Measurements from ENCODE around the gene ALOX12B. TPM values are rescaled to one million over a fixed set of nuclear protein-coding genes. Genes with fewer than 3 reads are reported as not detected.
"Not testable (repeated sequence)": the region's sequence is repeated elsewhere in the genome, so short reads cannot be mapped to it uniquely, and the experiment has no call there.

ALOX12B gene
- total RNA-seq, 1 donor from 2014 or later, result 1.4 TPM

DNA sequence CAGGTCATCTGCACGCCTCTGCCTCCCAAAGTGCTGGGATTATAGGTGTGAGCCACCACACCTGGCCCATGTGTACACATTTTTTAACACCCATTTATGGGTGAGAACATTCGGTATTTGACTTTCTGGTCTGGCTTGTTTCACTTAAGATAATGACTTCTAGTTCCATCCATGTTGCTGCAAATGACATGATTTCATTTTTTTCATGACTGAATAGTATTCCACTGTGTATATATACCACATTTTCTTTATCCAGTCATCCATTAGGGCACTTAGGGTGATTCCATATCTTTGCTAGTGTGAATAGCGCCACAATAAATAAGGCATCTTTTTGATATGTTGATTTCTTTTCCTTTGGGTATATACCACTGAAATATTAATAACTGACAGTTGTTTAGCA lies 5.6 kb downstream of the ALOX12B start:
- no peak for DNase-seq

- no peak for DNase-seq
Measured at GRCh38 chr17:8080799-8081219, 6.7 kb downstream of the ALOX12B start.

- no peak for DNase-seq
Measured at GRCh38 chr17:8080208-8080798, 7.2 kb downstream of the ALOX12B start.

DNA sequence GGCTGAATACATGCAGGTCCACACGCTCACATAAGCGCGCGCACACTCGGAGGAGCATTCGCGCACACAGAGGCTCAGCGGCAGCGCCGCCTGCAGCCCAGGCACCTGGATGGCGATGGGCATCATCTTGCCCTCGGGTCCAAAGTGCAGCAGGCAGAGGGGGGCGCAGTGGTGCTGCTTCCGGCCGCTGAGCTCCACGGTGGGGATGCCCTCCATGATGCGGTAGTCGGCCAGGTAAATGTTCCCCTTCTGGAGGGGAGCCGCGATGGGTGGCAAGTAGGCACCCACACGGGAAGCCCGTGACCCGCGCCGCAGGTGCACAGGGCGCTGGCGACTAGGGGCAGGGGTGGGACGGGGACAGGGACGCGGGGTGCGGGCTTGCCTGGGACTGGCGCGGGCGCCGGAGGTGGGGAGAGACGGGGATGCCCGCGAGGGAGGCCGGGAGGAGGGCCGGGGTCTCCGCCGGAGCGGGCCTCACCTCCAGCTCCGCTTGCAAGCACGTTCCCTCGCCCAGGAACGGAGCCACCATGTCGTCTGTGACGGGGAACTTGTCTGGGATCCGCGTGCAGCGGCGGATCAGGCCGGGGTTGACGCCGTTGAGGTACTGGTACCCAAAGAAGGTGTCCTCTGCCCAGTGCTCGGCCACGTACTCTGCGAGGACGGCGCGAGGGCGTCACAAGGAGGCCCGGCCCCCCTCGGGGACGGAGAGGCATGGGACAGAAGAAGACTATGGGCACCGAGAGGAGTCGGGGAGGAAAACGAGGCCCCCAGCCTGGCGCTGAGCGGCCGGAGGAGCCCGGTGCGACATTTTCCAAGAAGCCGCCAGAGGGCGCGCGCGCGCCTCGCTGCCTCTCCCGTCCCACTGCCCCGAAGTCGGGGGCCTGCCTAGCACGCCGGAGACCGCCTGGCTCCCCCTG lies 8.0 kb downstream of the ALOX12B start:
- DNase-seq, result peak; percentile 37

- not testable (repeated sequence) for DNase-seq
Measured at GRCh38 chr17:8077939-8078338, 9.6 kb downstream of the ALOX12B start.

DNA sequence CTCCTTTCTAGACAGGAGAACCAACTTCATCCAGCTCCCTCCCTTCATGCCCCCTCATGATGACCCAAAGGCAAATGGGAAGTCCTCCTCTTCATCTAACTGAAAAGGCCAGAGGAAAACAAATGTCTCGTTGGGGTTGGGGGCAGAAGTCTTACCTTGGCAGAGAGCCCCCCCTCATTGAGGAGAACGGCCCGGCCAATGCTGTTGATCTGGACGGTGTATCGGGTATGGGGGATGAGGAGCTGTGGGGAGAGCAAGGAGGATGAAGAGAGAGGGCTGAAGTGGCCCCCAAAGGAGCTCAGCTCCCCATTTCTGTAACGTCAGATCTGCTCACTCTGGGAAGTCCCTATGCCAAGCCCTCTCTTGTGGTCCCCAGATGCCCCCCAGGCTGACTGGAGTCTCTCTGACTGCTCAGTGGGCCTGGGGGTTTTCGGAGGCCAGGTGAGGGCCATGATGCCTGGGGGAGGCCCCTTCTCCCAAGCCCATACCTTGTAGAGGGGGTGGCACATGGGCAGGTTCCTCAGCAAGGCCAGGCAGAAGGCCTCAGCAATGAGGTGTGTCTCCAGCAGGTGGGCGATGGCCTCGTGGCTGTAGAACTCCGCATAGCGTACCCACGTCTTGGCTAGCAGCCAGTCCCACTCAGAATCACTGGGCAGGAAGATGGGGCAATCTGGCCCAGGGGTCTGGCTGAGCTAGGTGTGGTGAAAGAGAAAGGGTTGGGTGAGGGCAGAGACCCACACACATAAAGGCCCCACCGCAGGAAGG lies 10.8 kb downstream of the ALOX12B start:
- DNase-seq, result no peak

DNA sequence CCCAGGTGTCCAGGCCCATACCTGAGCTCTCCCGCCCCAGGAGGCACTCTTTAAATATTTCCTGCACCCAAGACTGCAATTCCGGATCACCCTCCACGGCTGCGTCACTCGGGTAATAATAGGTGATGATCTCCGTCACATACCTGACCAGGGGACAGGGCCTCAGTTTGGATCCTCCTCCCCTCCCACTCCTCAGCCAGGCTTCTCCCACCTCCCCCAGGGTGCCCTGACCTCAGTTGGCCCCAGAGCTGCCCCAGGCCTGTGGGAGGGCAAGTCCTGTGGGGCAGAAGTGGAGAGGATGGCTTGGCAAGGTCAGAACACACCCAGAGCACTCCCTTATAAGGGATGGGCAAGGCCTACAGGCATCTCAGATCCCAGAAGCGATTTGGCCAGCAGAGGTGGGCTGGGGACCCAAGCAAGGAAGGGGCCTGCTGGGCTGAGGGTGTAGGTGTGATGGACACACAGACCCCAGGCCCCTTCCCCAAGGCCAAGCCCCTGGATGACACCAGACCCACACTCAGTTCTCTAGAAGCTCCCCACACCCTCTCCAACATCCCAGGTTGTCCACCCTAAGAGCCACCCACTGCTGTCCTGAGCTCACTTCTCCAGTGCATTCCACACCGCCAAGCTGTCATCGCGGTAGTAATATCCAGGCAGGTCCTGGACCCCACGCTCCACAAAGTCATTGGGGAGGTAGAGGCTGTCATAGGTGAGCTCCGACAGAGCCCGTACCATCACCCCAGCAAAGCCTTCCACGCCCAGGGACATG lies 11.8 kb downstream of the ALOX12B start:
- DNase-seq, result no peak

GRCh38 chr17:8075081-8075480 lies 12.4 kb downstream of the ALOX12B start:
- no peak for DNase-seq

DNA sequence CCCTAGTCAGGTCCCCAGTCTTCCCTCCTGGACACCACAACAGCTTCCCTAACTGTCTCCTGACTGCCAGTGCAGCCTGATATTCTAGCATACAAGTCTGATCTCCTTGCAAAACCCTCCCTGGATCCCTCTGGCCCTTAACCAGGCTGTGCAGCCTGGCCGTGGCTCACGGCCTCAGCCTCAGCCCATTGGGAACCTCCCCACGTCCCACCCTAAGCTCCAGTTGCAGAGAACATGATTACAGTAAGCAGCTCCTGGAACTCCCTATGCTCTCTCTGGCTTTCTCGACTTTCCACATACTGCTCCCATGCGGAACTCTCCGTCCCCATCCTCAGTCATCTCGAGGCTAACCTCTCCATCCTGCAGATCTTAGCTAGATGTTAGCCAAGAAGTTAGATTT lies 13.0 kb downstream of the ALOX12B start:
- no peak for DNase-seq

DNA sequence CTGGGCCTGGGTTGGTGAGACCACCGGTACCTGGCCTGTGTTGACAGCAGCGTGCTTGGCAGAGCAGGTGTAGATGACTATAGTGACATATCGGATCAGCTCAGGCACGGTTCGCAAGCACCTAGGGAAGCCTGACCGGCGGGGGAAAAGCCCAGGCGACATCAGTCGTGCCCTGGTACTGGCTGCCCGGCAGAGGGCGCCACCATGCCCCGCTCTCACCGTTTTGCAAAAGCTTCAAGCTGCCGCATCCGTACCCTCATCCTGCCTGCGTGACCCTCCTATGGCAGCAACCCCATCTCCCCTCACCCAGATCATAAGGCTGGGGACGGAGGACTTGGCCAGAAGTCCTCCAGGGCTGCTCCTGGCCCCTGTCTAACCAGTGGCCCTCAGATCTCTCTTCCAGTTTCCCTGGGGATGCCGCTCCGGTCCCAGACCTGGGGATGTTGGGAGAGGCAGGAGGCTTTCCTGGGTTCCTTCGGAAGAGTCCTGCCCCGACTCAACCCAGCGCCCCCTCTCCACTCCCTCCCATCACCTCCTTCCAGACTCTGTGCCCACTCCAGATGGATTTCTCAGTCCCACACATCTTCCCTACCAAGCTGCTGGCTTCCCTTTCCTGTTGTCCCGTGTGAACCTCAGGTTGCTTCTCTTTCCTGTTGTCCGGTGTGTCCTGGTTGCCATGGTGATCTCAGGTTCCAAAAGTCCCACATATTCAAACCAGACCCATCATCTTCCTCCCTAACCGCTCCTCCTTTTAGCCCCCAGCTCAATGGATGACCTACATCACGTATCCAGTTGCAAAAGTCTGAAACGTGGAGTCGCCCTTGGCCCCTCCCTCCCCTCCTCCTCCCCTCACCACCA lies 13.7 kb downstream of the ALOX12B start:
- DNase-seq, result no peak

DNA sequence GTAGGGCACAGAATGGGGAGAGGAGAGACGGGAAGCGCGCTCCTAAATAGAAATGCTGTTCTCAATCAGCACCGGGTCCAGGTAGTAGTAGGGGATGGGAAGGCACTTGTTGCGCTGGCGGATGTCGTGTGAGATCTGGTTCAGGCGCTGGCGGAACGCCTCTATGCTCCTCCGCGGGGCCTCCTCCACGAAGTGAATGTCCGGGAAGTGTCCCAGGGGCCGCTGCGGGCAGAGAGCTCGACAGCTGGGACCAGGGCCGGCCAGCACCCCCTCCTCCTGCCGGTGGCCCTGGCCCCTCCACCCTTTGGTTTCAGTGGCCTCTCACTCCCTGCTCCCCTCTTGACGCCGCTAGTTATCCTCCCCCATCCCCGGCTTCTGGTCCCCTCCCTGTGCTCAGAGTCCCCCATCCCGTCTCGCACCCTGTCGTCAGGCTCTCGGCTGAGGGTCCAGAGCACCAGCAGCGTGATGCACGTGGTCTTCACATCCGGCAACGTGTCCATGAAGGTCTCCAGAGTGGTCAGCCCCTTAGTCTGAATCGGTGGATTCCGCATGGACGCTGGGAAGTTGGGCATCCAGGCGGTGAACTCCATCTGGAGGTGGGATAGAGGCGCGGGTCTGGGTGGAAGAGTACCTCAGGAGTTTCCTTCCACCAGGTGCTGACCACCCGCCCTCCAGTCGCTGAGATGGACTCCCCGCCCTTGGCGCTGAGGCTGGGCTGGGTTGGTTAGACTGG lies 14.6 kb downstream of the ALOX12B start:
- DNase-seq, result no peak

DNA sequence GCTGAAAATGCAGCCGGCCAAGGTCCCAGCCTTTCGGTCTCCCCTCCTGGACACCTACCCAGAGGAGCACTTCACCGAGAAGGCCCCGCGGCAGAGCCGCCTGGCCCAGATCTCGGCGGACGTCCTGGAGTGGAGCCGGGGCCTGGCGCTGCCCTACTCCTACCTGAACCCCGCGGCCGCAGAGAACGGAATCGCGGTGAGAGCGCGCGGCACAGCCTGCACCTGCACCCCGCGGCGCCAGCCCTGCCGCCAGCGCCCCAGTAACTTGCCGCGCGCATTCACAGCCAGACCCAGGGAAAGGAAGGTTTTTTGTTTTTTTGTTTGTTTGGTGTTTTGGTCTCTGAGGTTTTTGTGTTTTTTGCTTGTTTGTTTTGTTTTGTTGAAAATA lies 15.2 kb downstream of the ALOX12B start:
- no peak for DNase-seq

DNA sequence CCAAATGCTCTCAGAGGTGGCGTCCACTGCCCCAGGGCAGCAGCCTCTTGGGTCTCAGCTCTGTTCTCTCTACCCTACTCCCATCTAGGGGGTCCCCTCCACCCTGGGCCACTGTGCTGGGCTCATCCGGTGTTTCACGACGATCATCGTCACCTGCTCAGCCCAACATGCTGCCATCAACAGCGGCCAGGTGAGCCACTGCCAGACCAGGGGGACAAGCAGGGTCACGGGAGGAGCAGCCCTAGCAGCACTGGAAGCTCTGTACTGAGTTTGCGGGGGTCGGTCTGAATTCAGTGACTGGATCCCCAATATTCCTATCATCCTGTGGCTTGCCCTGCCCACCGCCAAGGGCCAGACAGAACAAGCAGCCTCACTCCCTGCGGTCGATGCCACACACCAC lies 16.0 kb downstream of the ALOX12B start:
- DNase-seq, result no peak

- no peak for DNase-seq
Measured at GRCh38 chr17:8069587-8069860, 18.0 kb downstream of the ALOX12B start.

GRCh38 chr17:8068736-8069586 lies 18.6 kb downstream of the ALOX12B start:
- DNase-seq, result no peak

- DNase-seq, result no peak
Measured at GRCh38 chr17:8067806-8068205, 19.7 kb downstream of the ALOX12B start.

- DNase-seq, result no peak
Measured at GRCh38 chr17:8066841-8067775, 20.4 kb downstream of the ALOX12B start.

- DNase-seq, result no peak
Measured at GRCh38 chr17:8064561-8065019, 22.9 kb downstream of the ALOX12B start.

All from occipital lobe (tissue), 2 donors.